T-helper 1 cell treated with Interleukin-12 subunit alpha and Interleukin-12 subunit beta and Interleukin-4 antibody, amounts not matched to agents 30 ng/mL and 1 ng/mL, for 36 hours (primary cell): Measurements from ENCODE around the gene ARHGAP12. TPM values are rescaled to one million over a fixed set of nuclear protein-coding genes. Genes with fewer than 3 reads are reported as not detected.

Experiments
- intact Hi-C: fragments of 100-400 bp; cut with micrococcal nuclease; formaldehyde crosslinking; loops from one replicate; pipeline ENCODE4 v1.15.1; 2024
- total RNA-seq: library from RNA; stranded (reverse); gene quantifications from 2 replicates; pipeline ENCODE4 v1.2.3, GENCODE V29; 2022

Gene ARHGAP12
- total RNA-seq, 1 donor from 2014 or later = 7.2 TPM

- intact Hi-C loops = no loop called here
Observed at GRCh38 chr10:31885971-31886370, 42.7 kb downstream of the ARHGAP12 start.

- intact Hi-C loops = no loop called here
Observed at GRCh38 chr10:31884386-31884785, 44.2 kb downstream of the ARHGAP12 start.

GRCh38 chr10:31883397-31883796 is 45.2 kb downstream of the ARHGAP12 start:
- intact Hi-C loops = no loop called here

- intact Hi-C loops = no loop called here
Observed at GRCh38 chr10:31878486-31878885, 50.1 kb downstream of the ARHGAP12 start.

GRCh38 chr10:31876652-31877352 is 51.8 kb downstream of the ARHGAP12 start:
- intact Hi-C loops = loop anchor here (2.0 kb wide), 1 partner anchor 54 kb away; no protein-coding TSS in a partner anchor

- intact Hi-C loops = loop anchor here (2.0 kb wide), 1 partner anchor 55 kb away; no protein-coding TSS in a partner anchor
Observed at GRCh38 chr10:31875608-31876007, 53.0 kb downstream of the ARHGAP12 start.

- intact Hi-C loops = no loop called here
Observed at GRCh38 chr10:31873724-31874123, 54.9 kb downstream of the ARHGAP12 start.

- intact Hi-C loops = no loop called here
Observed at GRCh38 chr10:31871266-31872065, 57.2 kb downstream of the ARHGAP12 start.

- intact Hi-C loops = no loop called here
Observed at GRCh38 chr10:31867646-31868045, 61.0 kb downstream of the ARHGAP12 start.

- intact Hi-C loops = no loop called here
Observed at GRCh38 chr10:31866118-31866670, 62.4 kb downstream of the ARHGAP12 start.

GRCh38 chr10:31864834-31865518 is 63.7 kb downstream of the ARHGAP12 start:
- intact Hi-C loops = loop anchor here (5.0 kb wide), 3 partner anchors 62 to 187 kb away; partner anchors contain the start of gene ARHGAP12

GRCh38 chr10:31855033-31855432 is 73.6 kb downstream of the ARHGAP12 start:
- intact Hi-C loops = no loop called here

GRCh38 chr10:31853629-31854028 is 75.0 kb downstream of the ARHGAP12 start:
- intact Hi-C loops = no loop called here

GRCh38 chr10:31851216-31851615 is 77.4 kb downstream of the ARHGAP12 start:
- intact Hi-C loops = no loop called here

- intact Hi-C loops = no loop called here
Observed at GRCh38 chr10:31847515-31847914, 81.1 kb downstream of the ARHGAP12 start.

GRCh38 chr10:31838709-31839108 is 89.9 kb downstream of the ARHGAP12 start:
- intact Hi-C loops = no loop called here

- intact Hi-C loops = no loop called here
Observed at GRCh38 chr10:31838065-31838464, 90.6 kb downstream of the ARHGAP12 start.

GRCh38 chr10:31836569-31837406 is 91.8 kb downstream of the ARHGAP12 start:
- intact Hi-C loops = no loop called here

- intact Hi-C loops = no loop called here
Observed at GRCh38 chr10:31833753-31834152, 94.9 kb downstream of the ARHGAP12 start.

- intact Hi-C loops = no loop called here
Observed at GRCh38 chr10:31832261-31832660, 96.4 kb downstream of the ARHGAP12 start.

- intact Hi-C loops = no loop called here
Observed at GRCh38 chr10:31830887-31831286, 97.7 kb downstream of the ARHGAP12 start.
